ENCODE results near the gene EPG5.
"Not testable (repeated sequence)": the region's sequence is repeated elsewhere in the genome, so short reads cannot be mapped to it uniquely, and the experiment has no call there.

EPG5 gene, protein sequence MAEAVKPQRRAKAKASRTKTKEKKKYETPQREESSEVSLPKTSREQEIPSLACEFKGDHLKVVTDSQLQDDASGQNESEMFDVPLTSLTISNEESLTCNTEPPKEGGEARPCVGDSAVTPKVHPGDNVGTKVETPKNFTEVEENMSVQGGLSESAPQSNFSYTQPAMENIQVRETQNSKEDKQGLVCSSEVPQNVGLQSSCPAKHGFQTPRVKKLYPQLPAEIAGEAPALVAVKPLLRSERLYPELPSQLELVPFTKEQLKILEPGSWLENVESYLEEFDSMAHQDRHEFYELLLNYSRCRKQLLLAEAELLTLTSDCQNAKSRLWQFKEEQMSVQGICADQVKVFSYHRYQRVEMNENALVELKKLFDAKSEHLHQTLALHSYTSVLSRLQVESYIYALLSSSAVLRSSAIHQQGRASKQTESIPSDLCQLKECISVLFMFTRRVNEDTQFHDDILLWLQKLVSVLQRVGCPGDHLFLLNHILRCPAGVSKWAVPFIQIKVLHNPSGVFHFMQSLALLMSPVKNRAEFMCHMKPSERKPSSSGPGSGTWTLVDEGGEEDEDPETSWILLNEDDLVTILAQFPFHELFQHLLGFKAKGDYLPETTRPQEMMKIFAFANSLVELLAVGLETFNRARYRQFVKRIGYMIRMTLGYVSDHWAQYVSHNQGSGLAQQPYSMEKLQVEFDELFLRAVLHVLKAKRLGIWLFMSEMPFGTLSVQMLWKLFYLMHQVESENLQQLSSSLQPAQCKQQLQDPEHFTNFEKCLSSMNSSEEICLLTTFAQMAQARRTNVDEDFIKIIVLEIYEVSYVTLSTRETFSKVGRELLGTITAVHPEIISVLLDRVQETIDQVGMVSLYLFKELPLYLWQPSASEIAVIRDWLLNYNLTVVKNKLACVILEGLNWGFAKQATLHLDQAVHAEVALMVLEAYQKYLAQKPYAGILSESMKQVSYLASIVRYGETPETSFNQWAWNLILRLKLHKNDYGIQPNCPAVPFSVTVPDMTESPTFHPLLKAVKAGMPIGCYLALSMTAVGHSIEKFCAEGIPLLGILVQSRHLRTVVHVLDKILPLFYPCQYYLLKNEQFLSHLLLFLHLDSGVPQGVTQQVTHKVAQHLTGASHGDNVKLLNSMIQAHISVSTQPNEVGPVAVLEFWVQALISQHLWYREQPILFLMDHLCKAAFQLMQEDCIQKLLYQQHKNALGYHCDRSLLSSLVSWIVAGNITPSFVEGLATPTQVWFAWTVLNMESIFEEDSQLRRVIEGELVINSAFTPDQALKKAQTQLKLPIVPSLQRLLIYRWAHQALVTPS (N-terminal part only)

DNA sequence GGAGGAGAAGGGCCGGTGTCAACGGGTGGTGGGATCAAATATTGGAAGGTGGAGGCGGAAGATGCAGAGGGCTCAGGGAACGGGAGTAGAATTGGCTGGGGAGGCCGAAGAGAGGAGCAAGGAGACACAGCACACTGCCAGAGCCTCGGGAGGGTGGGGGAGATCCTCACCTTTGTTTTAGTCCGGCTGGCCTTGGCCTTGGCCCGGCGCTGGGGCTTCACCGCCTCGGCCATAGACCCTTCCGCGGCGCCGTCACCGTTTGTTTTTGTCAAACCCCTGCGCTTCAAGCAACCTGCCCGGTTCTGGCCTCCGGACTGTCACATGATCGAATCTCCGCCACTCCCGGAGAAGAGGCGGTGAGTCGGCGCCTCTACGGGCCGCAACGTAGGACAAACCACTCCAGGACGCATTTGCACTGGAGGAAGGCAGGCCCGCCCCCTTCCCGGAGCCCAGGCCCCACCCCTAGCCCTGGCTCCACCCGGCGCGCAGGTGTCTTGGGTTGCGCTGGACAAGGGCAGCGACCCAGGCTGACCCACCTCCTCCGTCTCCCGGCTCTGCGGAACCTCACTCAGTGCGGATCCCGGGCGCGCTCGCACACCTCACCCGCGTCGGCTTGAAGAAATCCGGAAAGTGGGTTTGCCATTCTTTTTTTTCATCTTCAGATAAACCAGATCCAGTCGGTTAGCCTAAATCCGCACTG is at the start of gene EPG5:
Gene EPG5 (minus strand): TSS at position 323 of the 700 bp plus-strand sequence. CDS start 90 bp downstream, at position 233.
- DNase-seq (ENCODE audit: low spot score), result peak; percentile 92

DNA sequence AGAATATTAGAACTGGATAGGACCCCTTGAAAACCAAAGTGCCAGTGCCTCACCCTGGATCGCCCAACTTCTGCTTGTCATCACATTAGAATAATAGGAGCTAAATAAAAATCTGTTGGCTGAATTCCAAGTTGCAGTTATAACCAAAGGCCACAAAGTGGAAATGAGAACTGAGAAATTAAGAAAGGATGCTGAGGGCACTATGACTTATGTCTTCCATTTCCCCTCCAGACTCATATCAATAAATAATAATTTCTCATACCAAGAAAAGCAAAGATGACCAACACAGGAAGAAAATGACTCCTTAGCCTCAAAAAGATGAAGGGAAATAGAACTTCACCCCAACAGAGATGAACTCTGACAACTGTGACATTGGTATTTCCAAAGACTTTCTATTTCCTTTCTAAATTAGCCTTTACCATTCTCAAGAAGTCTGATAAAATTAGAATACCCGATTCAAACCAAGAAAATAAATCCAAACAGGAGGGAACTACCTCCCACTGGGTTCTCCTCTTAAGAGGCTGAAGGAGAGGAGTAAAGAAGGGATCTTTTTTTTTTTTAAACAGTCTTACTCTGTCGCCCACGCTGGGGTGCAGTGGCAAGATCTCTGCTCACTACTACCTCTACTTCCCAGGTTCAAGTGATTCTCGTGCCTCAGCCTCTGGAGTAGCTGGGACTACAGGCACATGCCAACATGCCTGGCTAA is 46.5 kb upstream of the EPG5 start:
- DNase-seq (ENCODE audit: low spot score), result no peak

DNA sequence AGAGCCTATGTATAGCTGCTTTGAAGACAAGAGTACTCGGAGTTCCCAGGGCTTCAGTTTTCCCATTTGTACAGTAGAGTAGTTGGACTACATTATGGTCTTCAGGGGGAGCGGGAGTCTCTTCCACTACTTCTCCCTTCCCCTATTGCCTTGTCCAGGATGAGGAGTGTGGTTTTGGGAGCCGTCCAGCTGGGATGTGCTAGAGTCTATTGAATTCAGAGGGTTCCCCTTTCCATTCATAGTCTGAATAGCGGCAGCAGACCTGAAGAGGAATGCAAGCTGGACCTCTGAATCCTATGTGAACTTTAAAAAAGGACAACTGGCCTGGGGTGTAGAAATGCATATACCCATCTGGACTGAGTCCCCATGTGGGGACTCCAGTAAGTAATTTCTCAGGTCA is 43.5 kb upstream of the EPG5 start:
- no peak for DNase-seq (ENCODE audit: low spot score)

GRCh38 chr18:46010050-46010449 is 42.9 kb upstream of the EPG5 start:
- DNase-seq (ENCODE audit: low spot score), result no peak

GRCh38 chr18:46009125-46009840 is 42.2 kb upstream of the EPG5 start:
- DNase-seq (ENCODE audit: low spot score), result no peak

GRCh38 chr18:46008531-46008930 is 41.4 kb upstream of the EPG5 start:
- no peak for DNase-seq (ENCODE audit: low spot score)

GRCh38 chr18:46007165-46007564 is 40.0 kb upstream of the EPG5 start:
- DNase-seq (ENCODE audit: low spot score), result no peak

- no peak for DNase-seq (ENCODE audit: low spot score)
Measured at GRCh38 chr18:46002934-46003333, 35.8 kb upstream of the EPG5 start.

DNA sequence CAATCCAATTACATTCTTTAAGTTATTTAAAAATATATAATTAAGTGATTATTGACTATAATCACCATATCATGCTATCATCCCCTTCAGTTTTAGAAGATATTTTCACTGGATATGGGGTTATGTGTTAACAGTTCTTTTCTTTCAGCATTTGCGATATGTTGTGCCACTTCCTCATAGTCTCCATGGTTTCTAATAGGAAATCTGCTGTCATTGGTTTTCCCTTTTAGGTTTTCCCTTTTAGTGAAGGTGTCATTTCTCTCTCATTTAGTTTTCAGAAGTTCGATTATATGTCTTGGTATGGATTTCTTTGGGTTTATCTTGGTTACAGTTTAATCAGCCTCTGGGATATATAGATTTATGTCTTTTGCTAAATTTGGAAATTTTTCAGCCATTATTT is 34.8 kb upstream of the EPG5 start:
- DNase-seq (ENCODE audit: low spot score), result no peak

- DNase-seq (ENCODE audit: low spot score), result no peak
Measured at GRCh38 chr18:46001074-46001473, 33.9 kb upstream of the EPG5 start.

DNA sequence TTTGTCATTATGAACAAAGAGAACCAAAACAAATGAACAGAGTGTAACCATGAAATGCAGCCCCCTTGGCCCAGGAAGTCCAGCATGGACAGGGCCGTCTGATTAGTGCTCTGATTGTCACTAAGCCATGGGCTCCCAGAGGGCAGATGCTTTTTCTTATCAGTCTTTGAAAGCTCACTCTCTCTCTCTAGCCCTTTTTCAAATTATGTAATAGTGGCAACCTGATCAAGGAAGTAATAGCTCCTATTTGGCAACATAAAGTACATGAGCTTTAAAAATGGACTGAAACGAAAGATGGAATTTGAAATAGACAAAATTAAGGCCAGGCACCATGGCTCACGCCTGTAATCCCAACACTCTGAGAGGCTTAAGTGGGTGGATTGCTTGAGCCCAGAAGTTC is 32.4 kb upstream of the EPG5 start:
- DNase-seq (ENCODE audit: low spot score), result no peak

DNA sequence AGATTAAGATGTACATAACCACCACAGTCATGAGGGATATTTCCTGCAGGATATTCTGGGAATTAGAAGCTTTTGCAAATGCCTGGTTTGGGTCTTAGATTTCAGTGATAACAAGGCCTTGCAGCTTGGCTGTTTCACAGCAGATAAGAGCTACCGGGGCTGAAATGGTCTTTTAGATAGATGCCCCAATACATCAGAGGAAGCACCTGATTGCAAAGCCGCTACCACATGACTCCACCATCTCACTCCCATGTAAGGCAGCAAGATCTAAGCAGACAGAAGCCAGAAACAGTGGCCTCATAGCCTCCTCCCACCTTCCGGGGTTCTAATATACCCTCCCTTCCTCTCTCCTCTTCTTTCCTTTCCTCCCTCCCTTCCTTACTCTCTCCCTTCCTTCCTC is 31.1 kb upstream of the EPG5 start:
- no peak for DNase-seq (ENCODE audit: low spot score)

DNA sequence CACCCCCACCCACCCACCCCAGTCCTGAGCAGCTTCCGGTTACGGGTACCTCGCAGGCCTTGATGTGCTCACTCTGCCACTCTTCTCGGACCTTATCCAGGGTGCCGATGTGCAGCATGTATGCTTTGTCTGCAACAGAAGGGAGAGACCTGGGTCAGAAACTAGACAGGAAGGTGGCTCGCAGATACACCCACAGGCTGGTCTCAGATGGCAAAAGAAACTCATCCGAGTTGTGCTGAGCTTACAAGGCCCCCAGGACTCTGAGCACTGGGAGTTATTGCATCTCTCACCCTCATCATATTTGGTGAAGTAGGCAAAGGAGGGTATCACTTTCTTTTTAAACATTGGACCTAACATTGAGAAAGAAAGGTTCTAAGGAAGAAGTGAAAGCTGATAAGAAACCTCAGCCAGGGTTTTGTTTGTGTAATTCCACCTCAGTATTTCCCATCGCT is 30.6 kb upstream of the EPG5 start:
- DNase-seq (ENCODE audit: low spot score), result no peak

DNA sequence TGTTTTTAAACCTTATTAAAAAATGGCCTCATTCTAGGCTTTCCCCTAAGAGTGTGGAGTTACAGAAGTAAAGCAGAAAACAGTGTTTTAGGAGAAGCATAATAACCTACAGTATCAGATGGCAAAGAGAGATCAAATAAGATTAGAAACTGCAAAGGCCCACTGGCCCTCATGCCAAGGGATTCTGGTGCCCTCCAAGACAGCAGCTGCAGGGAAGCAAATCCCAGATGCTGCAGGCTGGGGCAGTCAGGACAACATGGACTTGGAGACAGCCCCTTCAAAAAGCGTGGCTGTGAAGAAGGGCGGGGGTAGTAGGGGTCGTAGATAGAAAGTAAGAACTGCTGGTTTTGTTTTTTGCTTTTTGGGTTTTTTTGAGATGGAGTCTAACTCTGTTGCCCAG is 28.3 kb upstream of the EPG5 start:
- no peak for DNase-seq (ENCODE audit: low spot score)

DNA sequence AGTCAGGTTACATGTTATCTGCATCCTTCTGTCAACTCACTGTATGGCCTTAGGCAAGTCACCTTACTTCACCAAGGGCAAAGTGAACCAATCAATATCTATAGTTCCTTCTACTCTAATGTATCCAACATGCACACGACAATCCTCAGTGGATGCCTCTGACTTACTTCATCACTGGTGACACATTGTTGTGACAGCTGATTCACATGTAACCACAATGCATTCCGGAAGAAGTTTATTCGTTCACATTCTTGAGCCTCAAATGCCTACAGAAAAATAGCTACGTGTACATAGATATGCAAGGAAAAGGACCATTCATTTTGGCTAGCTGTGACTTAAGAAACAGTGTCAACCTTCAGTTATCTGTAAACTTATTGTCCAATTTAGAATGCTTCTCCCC is 26.3 kb upstream of the EPG5 start:
- no peak for DNase-seq (ENCODE audit: low spot score)

DNA sequence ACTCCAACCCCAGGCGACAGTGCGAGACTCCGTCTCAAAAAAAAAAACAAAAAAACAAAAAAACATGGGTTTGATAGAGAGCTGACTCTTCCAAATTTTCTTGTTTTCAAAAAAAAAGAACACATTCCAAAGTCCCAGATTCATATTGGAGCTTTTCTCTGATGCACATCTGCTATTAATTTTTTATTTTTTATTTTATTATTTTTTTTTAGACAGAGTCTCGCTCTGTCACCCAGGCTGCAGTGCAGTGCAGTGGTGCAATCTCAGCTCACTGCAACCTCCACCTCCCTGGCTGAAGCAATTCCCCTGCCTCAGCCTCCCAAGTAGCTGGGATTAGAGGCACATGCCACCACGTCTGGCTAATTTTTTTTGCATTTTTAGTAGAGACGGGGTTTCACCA is 25.4 kb upstream of the EPG5 start:
- not testable (repeated sequence) for DNase-seq (ENCODE audit: low spot score)

DNA sequence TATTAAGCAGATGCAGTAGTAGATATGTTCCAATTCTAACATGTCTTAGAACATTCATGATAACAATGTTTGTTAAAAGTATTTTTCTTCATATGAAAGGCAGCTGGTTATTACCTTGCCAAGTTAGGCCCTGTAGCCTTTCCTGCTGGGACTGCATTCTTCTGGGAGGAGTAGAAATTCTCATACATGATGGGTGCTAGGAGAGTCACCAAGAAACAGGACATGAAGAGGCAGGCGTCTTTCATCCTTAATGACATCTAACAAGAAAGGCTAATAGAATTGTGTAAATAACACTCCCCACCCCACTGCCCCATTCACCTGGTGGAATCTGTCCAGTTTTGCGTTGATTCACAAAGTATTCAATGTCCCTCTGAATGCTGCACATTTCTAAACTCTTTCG is 24.7 kb upstream of the EPG5 start:
- no peak for DNase-seq (ENCODE audit: low spot score)

DNA sequence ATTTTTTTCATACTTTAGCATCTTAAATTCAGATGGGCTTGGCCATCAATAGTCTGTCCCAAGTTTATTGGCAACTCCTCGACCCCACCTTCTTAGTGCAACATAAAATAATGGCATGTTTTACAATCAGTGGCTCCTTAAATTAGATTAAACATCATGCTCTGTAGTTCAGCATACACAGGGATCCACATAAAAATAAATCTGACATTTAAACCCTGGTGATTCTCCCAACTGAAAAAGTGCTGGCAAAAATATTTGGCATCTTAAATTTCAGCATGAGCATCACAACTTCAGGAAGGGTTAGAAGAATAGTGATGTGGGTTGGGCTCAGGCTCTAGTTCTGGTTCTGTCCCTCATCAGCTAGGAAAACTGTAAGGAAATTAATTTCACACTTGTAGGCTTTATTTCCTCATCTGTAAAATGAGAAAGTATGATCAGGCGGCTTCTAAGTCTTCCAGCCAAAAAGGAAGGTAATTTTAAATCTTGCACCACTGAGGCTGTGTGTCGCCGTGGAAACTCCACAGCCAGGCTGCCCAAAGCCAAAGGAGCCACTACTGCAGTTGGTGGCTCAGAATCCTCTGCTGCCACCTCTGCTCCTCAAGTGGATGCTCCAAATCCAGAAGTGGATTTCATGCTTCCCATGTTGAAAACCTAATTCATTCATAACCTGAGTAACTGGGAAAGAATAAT is 17.6 kb upstream of the EPG5 start:
- DNase-seq (ENCODE audit: low spot score), result no peak

GRCh38 chr18:45981821-45982220 is 14.7 kb upstream of the EPG5 start:
- no peak for DNase-seq (ENCODE audit: low spot score)

DNA sequence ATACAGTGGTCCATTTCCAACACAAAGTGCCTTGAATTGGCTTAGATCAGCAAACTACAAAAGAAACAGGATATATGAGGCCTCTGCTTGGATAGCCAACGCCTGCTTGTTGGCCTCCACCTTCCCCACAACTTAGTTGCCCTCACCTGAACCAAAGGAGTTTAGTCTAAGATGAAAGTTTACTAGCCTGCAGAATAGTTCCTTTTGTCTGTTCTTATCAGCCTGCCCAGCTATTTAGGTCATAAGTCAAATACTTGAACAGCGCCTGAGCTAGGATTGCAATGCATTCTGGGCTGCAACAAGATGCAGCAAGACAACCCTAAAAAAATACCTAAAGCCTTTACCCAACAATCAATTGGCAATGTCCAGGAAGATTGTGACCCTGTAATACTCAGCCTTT is 13.1 kb upstream of the EPG5 start:
- DNase-seq (ENCODE audit: low spot score), result no peak
